ENCODE data around the gene COL9A1. TPM values are rescaled to one million over a fixed set of nuclear protein-coding genes. Genes with fewer than 3 reads are reported as not detected.

COL9A1 gene
- total and polyA plus RNA-seq, 2 experiments from 2014 or later: 1.6 to 2.3 TPM

GRCh38 chr6:70258483-70258882, 44.4 kb downstream of the COL9A1 start:
- no peaks in the 10 kb centered on the region for H3K4me1 ChIP-seq (ENCODE audit: insufficient read depth)
- no peak overlapping the region for H2AFZ ChIP-seq
- TF ChIP-seq CTCF (IDR thresholded peaks at IDR 0.05; ENCODE audit: poor library complexity): no peak
- no peak for TF ChIP-seq EZH2phosphoT487 (IDR thresholded peaks at IDR 0.05; ENCODE audit: low read depth, severe bottlenecking, unreplicated experiment)
- TF ChIP-seq EZH2 (IDR thresholded peaks at IDR 0.05; ENCODE audit: borderline replicate concordance): no peak
- 57% methylated on average over 1 of the region's 1 CpG for WGBS (ENCODE audit: low lambda C conversion rate, missing lambda C conversion rate)
- no peak overlapping the region for H3K4me3 ChIP-seq
- H3K9me3 ChIP-seq (ENCODE audit: low read depth): no peaks in the 10 kb centered on the region
- no peaks in the 10 kb centered on the region for H3K36me3 ChIP-seq (replicated peaks; ENCODE audit: insufficient read depth, low read depth)
- no peaks in the 10 kb centered on the region for H4K20me1 ChIP-seq (ENCODE audit: insufficient read depth, poor library complexity, severe bottlenecking)
- no peak for DNase-seq (ENCODE audit: low spot score)
- no peaks in the 10 kb centered on the region for H3K79me2 ChIP-seq
- H3K27me3 ChIP-seq: no peaks in the 10 kb centered on the region
- H3K27ac ChIP-seq: no peak overlapping the region
- H3K4me2 ChIP-seq: no peak overlapping the region
- H3K9me2 ChIP-seq (replicated peaks; ENCODE audit: insufficient read depth): no peaks in the 10 kb centered on the region

DNA sequence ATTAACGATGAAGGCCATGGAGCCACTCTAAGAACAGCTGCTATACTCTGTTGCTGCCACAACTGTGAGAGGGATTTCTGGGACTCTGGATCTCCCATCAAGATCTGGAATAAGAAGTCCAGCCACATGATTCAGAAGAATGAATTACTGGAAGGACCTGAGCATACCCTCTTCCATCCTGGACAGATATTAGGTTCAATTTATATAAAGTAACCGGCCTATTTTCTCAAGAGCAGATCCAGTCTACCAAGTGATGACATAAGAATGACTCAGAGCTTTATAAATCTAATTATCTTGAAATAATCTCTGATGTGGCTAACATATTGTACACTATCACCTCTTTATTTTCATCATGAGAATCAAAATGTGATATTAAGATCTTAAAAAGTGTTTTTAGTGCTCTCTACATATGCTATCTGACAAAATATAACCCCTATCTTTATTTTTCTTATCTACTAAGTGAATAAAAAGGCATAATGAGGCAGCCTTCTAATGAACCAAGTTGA, 45.1 kb downstream of the COL9A1 start:
- Histone ChIP-seq H3K4me2 (no peak overlapping the region), H3K79me2 (no peaks in the 10 kb centered on the region), H3K27ac (no peak overlapping the region), H3K4me1 (ENCODE audit: insufficient read depth) (no peaks in the 10 kb centered on the region), H3K9me2 (replicated peaks; ENCODE audit: insufficient read depth) (no peaks in the 10 kb centered on the region), H3K27me3 (no peaks in the 10 kb centered on the region), H3K4me3 (no peak overlapping the region), H4K20me1 (ENCODE audit: insufficient read depth, poor library complexity, severe bottlenecking) (no peaks in the 10 kb centered on the region), H3K9me3 (ENCODE audit: low read depth) (no peaks in the 10 kb centered on the region), H2AFZ (no peak overlapping the region), H3K36me3 (replicated peaks; ENCODE audit: insufficient read depth, low read depth) (no peaks in the 10 kb centered on the region)
- WGBS (ENCODE audit: low lambda C conversion rate, missing lambda C conversion rate): 95% methylated on average over 2 of the region's 2 CpGs
- DNase-seq (ENCODE audit: low spot score): no peak
- TF ChIP-seq EZH2phosphoT487 (IDR thresholded peaks at IDR 0.05; ENCODE audit: low read depth, severe bottlenecking, unreplicated experiment) (no peak), EZH2 (IDR thresholded peaks at IDR 0.05; ENCODE audit: borderline replicate concordance) (no peak), CTCF (IDR thresholded peaks at IDR 0.05; ENCODE audit: poor library complexity) (no peak)

DNA sequence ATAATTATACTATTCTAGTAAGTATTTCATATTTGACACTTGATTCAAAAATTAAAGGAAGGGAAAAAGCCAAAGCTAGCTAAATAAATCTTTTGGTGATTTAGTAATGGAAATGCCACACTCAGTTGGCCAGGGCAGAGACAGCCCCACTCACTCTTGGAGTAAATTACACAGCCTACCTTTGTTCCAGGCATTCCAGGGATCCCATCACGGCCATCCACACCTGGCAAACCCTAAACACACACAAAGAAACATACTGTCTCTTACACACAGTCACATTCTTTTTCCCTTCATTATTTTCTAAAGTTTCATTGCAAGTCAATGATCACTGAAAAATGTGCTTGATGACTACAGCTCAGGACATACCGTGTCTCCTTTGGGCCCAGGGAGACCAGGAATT, 48.1 kb downstream of the COL9A1 start:
- no peaks in the 10 kb centered on the region for H3K36me3 ChIP-seq (replicated peaks; ENCODE audit: insufficient read depth, low read depth)
- no peak overlapping the region for H3K4me3 ChIP-seq
- no peak overlapping the region for H2AFZ ChIP-seq
- H3K27me3 ChIP-seq: no peaks in the 10 kb centered on the region
- no peak for DNase-seq (ENCODE audit: low spot score)
- no peaks in the 10 kb centered on the region for H3K9me3 ChIP-seq (ENCODE audit: low read depth)
- H3K4me1 ChIP-seq (ENCODE audit: insufficient read depth): no peaks in the 10 kb centered on the region
- H3K9me2 ChIP-seq (replicated peaks; ENCODE audit: insufficient read depth): no peaks in the 10 kb centered on the region
- WGBS (ENCODE audit: low lambda C conversion rate, missing lambda C conversion rate): 79% methylated on average over 2 of the region's 2 CpGs
- TF ChIP-seq EZH2 (IDR thresholded peaks at IDR 0.05; ENCODE audit: borderline replicate concordance) (no peak), CTCF (IDR thresholded peaks at IDR 0.05; ENCODE audit: poor library complexity) (no peak), EZH2phosphoT487 (IDR thresholded peaks at IDR 0.05; ENCODE audit: low read depth, severe bottlenecking, unreplicated experiment) (no peak)
- H3K4me2 ChIP-seq: no peak overlapping the region
- H3K27ac ChIP-seq: no peak overlapping the region
- no peaks in the 10 kb centered on the region for H4K20me1 ChIP-seq (ENCODE audit: insufficient read depth, poor library complexity, severe bottlenecking)
- H3K79me2 ChIP-seq: no peaks in the 10 kb centered on the region

GRCh38 chr6:70253923-70254322, 49.0 kb downstream of the COL9A1 start:
- TF ChIP-seq EZH2 (IDR thresholded peaks at IDR 0.05; ENCODE audit: borderline replicate concordance) (no peak), CTCF (IDR thresholded peaks at IDR 0.05; ENCODE audit: poor library complexity) (no peak), EZH2phosphoT487 (IDR thresholded peaks at IDR 0.05; ENCODE audit: low read depth, severe bottlenecking, unreplicated experiment) (no peak)
- no peak overlapping the region for H3K27ac ChIP-seq
- DNase-seq (ENCODE audit: low spot score): no peak
- no peak overlapping the region for H3K4me3 ChIP-seq
- H3K9me3 ChIP-seq (ENCODE audit: low read depth): no peaks in the 10 kb centered on the region
- H3K79me2 ChIP-seq: no peaks in the 10 kb centered on the region
- H3K36me3 ChIP-seq (replicated peaks; ENCODE audit: insufficient read depth, low read depth): no peaks in the 10 kb centered on the region
- no peaks in the 10 kb centered on the region for H3K9me2 ChIP-seq (replicated peaks; ENCODE audit: insufficient read depth)
- no peaks in the 10 kb centered on the region for H4K20me1 ChIP-seq (ENCODE audit: insufficient read depth, poor library complexity, severe bottlenecking)
- H2AFZ ChIP-seq: no peak overlapping the region
- WGBS (ENCODE audit: low lambda C conversion rate, missing lambda C conversion rate): 82% methylated on average over 3 of the region's 3 CpGs
- H3K27me3 ChIP-seq: no peaks in the 10 kb centered on the region
- H3K4me2 ChIP-seq: no peak overlapping the region
- H3K4me1 ChIP-seq (ENCODE audit: insufficient read depth): no peaks in the 10 kb centered on the region

Data from hepatocyte (in vitro differentiated cells).